Ovary (tissue), 9 donors: Measurements from ENCODE around the gene DCP1B. TPM values are rescaled to one million over a fixed set of nuclear protein-coding genes. Genes with fewer than 3 reads are reported as not detected.

Source experiments
- DNase-seq, 5 donors: peaks; one replicate each; pipeline ENCODE4 v3.0.0-alpha.2; 2019 to 2020
- H3K27ac ChIP-seq, 2 donors: fragments of 200-600 bp; one replicate each; pipeline versions ENCODE4 v1.5.1 to v1.8.0; 2019 to 2022
- H3K27me3 ChIP-seq: fragments of 200-600 bp; one replicate; pipeline ENCODE4 v1.8.0; 2022
- H3K36me3 ChIP-seq: fragments of 200-600 bp; sonication (generic); one replicate; pipeline ENCODE4 v1.5.1; 2019
- H3K4me1 ChIP-seq: one replicate; pipeline ENCODE4 v1.8.1; 2013; ENCODE audit warnings: mild to moderate bottlenecking, moderate library complexity; ENCODE audit not compliant: insufficient read depth
- H3K4me3 ChIP-seq: fragments of 200-600 bp; sonication (generic); one replicate; pipeline ENCODE4 v1.5.1; 2017
- H3K9me3 ChIP-seq, 2 donors: fragments of 200-600 bp in 1 of 2; sonication (generic) in 1 of 2; one replicate each; pipeline versions ENCODE4 v1.5.1 to v1.8.1; 2013 to 2019; ENCODE audit warnings: mild to moderate bottlenecking in 1 of 2, moderate library complexity in 1 of 2
- EP300 ChIP-seq: sonication (generic); formaldehyde crosslinking; IDR thresholded peaks from one replicate; pipeline ENCODE4 v1.6.1; 2017; ENCODE audit warnings: antibody characterized with exemption
- POLR2A ChIP-seq: fragments of 450-650 bp; IDR thresholded peaks from one replicate; pipeline ENCODE4 v1.6.1; 2017; ENCODE audit warnings: antibody characterized with exemption, mild to moderate bottlenecking, moderate library complexity
- WGBS, 3 donors: extraction: QIAGEN DNeasy Blood & Tissue Kit in 1 of 3; methylation state at CpG; one replicate each; pipeline versions ENCODE4 v1.1.5 to v1.1.7; 2013 to 2017; 5-methylcytosine and 5-hydroxymethylcytosine counted together
- intact Hi-C, 4 donors: fragments of 100-400 bp; cut with DNase I; formaldehyde crosslinking; loops; one replicate each; pipeline versions ENCODE4 v1.11.0 to v1.15.1; 2022 to 2023
- polyA plus RNA-seq, 2 donors: library from polyadenylated mRNA; stranded (reverse); fragments of 200-250 nt in 1 of 2; fragments of 350-450 nt in 1 of 2; fragmentation: Illumina TruSeq in 1 of 2; extraction: RNeasy Lipid Tissue Mini Kit (QIAGEN cat#74804) in 1 of 2; gene quantifications; one replicate each; pipeline ENCODE4 v1.2.3, GENCODE V29; 2013 to 2014
- total RNA-seq, 7 donors: library from RNA; depleted of rRNA in 2 of 7; stranded (reverse); fragments of >200 nt in 2 of 7; fragmentation: NEBNext Ultra II Directional in 3 of 7; extraction: Animal tissue kit (Norgen Biotek cat#: 25700) in 3 of 7; gene quantifications; one replicate each; pipeline versions ENCODE4 v1.1.0 to v1.2.4, GENCODE V29; 2016 to 2023
- TF ChIP-seq, protein P1 (sequence below), 3 donors: fragments of 450-650 bp in 2 of 3; fragments of 200-600 bp in 1 of 3; IDR thresholded peaks; one replicate each; pipeline versions ENCODE4 v1.5.1 to v1.8.0; 2016 to 2022; ENCODE audit warnings: antibody characterized with exemption in 3 of 3, mild to moderate bottlenecking in 1 of 3
- donor health status: DM: no; HTN: no; CAD: no; lungs with moderate emphysema.
- donor health status: DM: no; HTN: no; CAD: no.
- donor health status: Bipolar disorder and iron deficiency.
- donor health status: DM: yes; HTN: yes; CAD: no.
- donor health status: DM: no; HTN: no; CAD: no.
- donor health status: DM: yes; HTN: yes; CAD: no.

Gene DCP1B
- total and polyA plus RNA-seq, 9 donors = 13.5 to 22.9 (median 17.2) TPM

DNA sequence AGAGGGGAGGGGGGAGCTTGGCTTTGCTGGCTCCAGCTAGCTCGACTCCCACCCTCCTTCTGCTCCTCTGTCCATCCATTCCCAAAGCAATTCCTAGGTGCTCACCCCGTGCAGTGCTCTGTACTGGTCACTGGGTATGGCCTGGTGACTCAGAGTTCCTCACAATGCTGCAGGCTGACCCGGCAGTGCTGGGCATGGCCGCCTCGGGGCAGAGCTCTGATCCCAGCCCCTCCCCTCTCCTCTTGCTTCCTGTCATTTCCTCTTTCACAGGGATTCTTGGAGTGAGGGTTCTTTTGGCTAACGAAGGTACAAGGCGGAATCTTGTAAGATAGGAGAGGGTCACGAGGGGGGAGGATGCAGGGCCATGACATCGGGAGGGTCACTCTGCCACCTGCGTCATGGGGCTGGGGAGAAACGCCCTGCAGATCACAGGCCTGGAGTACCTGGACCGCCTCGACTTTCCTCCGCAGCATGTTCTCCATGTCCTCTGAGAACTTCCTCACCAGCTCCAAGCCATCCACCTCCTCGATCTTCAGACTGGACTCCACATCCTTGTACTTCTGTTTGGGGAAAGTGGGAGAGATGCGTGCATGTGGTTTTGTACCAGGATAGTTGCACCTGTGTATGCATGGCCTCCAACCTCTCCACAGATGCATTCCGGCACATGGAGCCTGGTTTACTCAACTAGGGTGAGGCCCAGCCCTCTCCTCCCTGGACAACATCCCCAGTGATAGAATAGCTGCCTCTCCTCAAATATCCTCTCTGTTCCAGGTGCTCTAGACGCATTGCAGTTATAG, 91.5 kb downstream of the DCP1B start:
- Histone ChIP-seq H3K36me3 (no peaks in the 10 kb centered on the region), H3K27ac (no peak overlapping the region), H3K4me1 (peaks cover 7% of the 10 kb centered on the region), H3K27me3 (no peaks in the 10 kb centered on the region), H3K9me3 (peaks cover 0 to 4% of the 10 kb centered on the region in 2 donors), H3K4me3 (no peak overlapping the region)
- TF ChIP-seq, protein P1, sequence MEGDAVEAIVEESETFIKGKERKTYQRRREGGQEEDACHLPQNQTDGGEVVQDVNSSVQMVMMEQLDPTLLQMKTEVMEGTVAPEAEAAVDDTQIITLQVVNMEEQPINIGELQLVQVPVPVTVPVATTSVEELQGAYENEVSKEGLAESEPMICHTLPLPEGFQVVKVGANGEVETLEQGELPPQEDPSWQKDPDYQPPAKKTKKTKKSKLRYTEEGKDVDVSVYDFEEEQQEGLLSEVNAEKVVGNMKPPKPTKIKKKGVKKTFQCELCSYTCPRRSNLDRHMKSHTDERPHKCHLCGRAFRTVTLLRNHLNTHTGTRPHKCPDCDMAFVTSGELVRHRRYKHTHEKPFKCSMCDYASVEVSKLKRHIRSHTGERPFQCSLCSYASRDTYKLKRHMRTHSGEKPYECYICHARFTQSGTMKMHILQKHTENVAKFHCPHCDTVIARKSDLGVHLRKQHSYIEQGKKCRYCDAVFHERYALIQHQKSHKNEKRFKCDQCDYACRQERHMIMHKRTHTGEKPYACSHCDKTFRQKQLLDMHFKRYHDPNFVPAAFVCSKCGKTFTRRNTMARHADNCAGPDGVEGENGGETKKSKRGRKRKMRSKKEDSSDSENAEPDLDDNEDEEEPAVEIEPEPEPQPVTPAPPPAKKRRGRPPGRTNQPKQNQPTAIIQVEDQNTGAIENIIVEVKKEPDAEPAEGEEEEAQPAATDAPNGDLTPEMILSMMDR (IDR thresholded peaks at IDR 0.05) = no peak
- no peak for TF ChIP-seq EP300
- no peak for TF ChIP-seq POLR2A
- intact Hi-C loops = no loop called here
- DNase-seq = no peak
- WGBS, 3 donors = 76 to 77% (median 76%) methylated on average over 18 of the region's 18 CpGs

GRCh38 chr12:1911598-1912575, 92.4 kb downstream of the DCP1B start:
- intact Hi-C loops = no loop called here
- H3K4me1 ChIP-seq = peaks cover 3% of the 10 kb centered on the region
- TF ChIP-seq POLR2A = no peak
- TF ChIP-seq, protein P1 (IDR thresholded peaks at IDR 0.05) = no peak
- peak in 1 of 5 donors; percentile 5 for DNase-seq
- no peaks in the 10 kb centered on the region for H3K36me3 ChIP-seq
- H3K27ac ChIP-seq = no peak overlapping the region
- no peaks in the 10 kb centered on the region for H3K27me3 ChIP-seq
- H3K9me3 ChIP-seq = peaks cover 0 to 8% of the 10 kb centered on the region in 2 donors
- 81 to 86% (median 86%) methylated on average over 16 of the region's 16 CpGs for WGBS, 3 donors
- no peak overlapping the region for H3K4me3 ChIP-seq

- no peak for DNase-seq
Observed at GRCh38 chr12:1910468-1910867, 93.8 kb downstream of the DCP1B start.

GRCh38 chr12:1908758-1909157, 95.5 kb downstream of the DCP1B start:
- 87 to 90% (median 90%) methylated on average over 17 to 26 of the region's 26 CpGs for WGBS, 3 donors
- H3K4me1 ChIP-seq = peaks cover 3% of the 10 kb centered on the region
- no peak for TF ChIP-seq EP300
- TF ChIP-seq, protein P1 (IDR thresholded peaks at IDR 0.05) = no peak
- no peak for TF ChIP-seq POLR2A
- DNase-seq = no peak
- H3K27me3 ChIP-seq = no peaks in the 10 kb centered on the region
- H3K27ac ChIP-seq = no peak overlapping the region
- no peaks in the 10 kb centered on the region for H3K36me3 ChIP-seq
- intact Hi-C loops = no loop called here
- H3K4me3 ChIP-seq = no peak overlapping the region
- peaks cover 0 to 8% of the 10 kb centered on the region in 2 donors for H3K9me3 ChIP-seq

More at GRCh38 chr12:1910468-1910867, 93.8 kb downstream of the DCP1B start:
- Histone ChIP-seq H3K4me3 (no peak overlapping the region), H3K27me3 (no peaks in the 10 kb centered on the region), H3K9me3 (peaks cover 0 to 8% of the 10 kb centered on the region in 2 donors), H3K27ac (no peak overlapping the region), H3K36me3 (no peaks in the 10 kb centered on the region), H3K4me1 (peaks cover 3% of the 10 kb centered on the region)
- intact Hi-C loops = no loop called here
- 87 to 91% (median 90%) methylated on average over 3 of the region's 3 CpGs for WGBS, 3 donors
- TF ChIP-seq POLR2A = no peak
- TF ChIP-seq, protein P1 (IDR thresholded peaks at IDR 0.05) = no peak
- no peak for TF ChIP-seq EP300
